Measurements from ENCODE around the gene DCLK3.

DNA sequence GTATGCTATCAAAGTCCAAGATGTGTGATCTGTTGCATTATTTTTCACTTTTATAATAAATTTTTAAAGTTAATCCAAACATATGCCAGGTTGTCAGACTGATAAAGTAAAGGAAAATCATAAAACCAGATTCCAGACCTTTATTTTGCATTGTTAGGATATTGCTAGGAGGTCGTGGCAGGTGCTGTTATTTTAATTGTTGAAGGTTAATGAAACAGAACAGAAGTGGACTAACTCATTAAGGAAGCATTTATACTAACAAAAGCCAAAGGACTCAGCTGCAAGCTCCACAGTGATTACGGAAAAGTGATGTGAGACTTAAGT is 63.1 kb downstream of the DCLK3 start:
- TF ChIP-seq CTCF (IDR thresholded peaks at IDR 0.05; ENCODE audit: low read length): no peak
- TF ChIP-seq EZH2 (IDR thresholded peaks at IDR 0.05; ENCODE audit: borderline replicate concordance, low read length): no peak

All from OCI-LY1 (cell line).